ENCODE data around the gene HMOX1. TPM values are rescaled to one million over a fixed set of nuclear protein-coding genes. Genes with fewer than 3 reads are reported as not detected.
A peak's percentile ranks its signal among the peaks of the same experiment; 100 is the strongest.

Gene HMOX1, protein sequence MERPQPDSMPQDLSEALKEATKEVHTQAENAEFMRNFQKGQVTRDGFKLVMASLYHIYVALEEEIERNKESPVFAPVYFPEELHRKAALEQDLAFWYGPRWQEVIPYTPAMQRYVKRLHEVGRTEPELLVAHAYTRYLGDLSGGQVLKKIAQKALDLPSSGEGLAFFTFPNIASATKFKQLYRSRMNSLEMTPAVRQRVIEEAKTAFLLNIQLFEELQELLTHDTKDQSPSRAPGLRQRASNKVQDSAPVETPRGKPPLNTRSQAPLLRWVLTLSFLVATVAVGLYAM
- polyA plus RNA-seq (0.20 TPM in 1 of 2 replicates, not detected in the other), polyA minus RNA-seq (not detected in 2 replicates)

DNA sequence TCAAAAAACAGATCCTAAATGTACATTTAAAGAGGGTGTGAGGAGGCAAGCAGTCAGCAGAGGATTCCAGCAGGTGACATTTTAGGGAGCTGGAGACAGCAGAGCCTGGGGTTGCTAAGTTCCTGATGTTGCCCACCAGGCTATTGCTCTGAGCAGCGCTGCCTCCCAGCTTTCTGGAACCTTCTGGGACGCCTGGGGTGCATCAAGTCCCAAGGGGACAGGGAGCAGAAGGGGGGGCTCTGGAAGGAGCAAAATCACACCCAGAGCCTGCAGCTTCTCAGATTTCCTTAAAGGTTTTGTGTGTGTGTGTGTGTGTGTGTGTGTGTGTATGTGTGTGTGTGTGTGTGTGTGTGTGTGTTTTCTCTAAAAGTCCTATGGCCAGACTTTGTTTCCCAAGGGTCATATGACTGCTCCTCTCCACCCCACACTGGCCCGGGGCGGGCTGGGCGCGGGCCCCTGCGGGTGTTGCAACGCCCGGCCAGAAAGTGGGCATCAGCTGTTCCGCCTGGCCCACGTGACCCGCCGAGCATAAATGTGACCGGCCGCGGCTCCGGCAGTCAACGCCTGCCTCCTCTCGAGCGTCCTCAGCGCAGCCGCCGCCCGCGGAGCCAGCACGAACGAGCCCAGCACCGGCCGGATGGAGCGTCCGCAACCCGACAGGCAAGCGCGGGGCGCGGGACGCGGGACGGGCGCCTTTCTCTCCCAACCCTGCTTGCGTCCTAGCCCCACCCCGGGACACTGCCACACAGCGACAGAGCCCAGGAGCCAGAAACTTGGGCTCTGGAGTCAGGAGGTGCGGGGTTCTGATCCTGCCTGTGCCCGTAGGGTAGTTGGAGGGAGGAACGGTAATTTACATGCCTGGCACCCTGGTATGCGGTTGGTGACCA is at the start of gene HMOX1:
Gene HMOX1, plus strand, starts transcription at position 560 of the 887 bp plus-strand sequence. Its CDS starts 78 bp downstream, at position 638.
- Histone ChIP-seq H4K20me1 (ENCODE audit: insufficient read depth) (no peaks in the 10 kb centered on the region), H3K4me3 (ENCODE audit: low read length) (peak within 1 kb of the TSS; percentile 61), H3K27me3 (ENCODE audit: insufficient read depth, low read depth, low read length) (peaks cover 13% of the 10 kb centered on the region), H2AFZ (ENCODE audit: low read depth, low read length) (no peak within 1 kb of the TSS), H3K9me2 (ENCODE audit: insufficient read depth, low read length) (no peaks in the 10 kb centered on the region), H3K9ac (ENCODE audit: low read length) (no peak within 1 kb of the TSS), H3F3A (ENCODE audit: insufficient read depth, low read length, poor library complexity, severe bottlenecking) (no peaks in the 10 kb centered on the region), H3K4me2 (ENCODE audit: low read length) (no peak within 1 kb of the TSS), H3K9me3 (ENCODE audit: low read length) (no peaks in the 10 kb centered on the region), H3K79me2 (replicated peaks; ENCODE audit: insufficient read depth, low read length) (no peaks in the 10 kb centered on the region), H3K36me3 (ENCODE audit: insufficient read depth, low read length) (no peaks in the 10 kb centered on the region), H3K27ac (ENCODE audit: low read length) (no peak within 1 kb of the TSS)
- TF ChIP-seq POLR2AphosphoS5 (IDR thresholded peaks at IDR 0.05) (no peak), EP300 (conservative IDR thresholded peaks at IDR 0.05; ENCODE audit: poor library complexity, severe bottlenecking) (no peak), RAD21 (conservative IDR thresholded peaks at IDR 0.05) (peak; percentile 32), MXI1 (conservative IDR thresholded peaks at IDR 0.05; ENCODE audit: poor library complexity, severe bottlenecking) (peak; percentile 19), SMC3 (conservative IDR thresholded peaks at IDR 0.05; ENCODE audit: poor library complexity) (peak; percentile 19), EZH2 (IDR thresholded peaks at IDR 0.05; ENCODE audit: borderline replicate concordance, insufficient read depth, low read length, poor library complexity, severe bottlenecking) (no peak), TAF1 (IDR thresholded peaks at IDR 0.05; ENCODE audit: low read depth) (no peak)
- TF ChIP-seq, protein P1, sequence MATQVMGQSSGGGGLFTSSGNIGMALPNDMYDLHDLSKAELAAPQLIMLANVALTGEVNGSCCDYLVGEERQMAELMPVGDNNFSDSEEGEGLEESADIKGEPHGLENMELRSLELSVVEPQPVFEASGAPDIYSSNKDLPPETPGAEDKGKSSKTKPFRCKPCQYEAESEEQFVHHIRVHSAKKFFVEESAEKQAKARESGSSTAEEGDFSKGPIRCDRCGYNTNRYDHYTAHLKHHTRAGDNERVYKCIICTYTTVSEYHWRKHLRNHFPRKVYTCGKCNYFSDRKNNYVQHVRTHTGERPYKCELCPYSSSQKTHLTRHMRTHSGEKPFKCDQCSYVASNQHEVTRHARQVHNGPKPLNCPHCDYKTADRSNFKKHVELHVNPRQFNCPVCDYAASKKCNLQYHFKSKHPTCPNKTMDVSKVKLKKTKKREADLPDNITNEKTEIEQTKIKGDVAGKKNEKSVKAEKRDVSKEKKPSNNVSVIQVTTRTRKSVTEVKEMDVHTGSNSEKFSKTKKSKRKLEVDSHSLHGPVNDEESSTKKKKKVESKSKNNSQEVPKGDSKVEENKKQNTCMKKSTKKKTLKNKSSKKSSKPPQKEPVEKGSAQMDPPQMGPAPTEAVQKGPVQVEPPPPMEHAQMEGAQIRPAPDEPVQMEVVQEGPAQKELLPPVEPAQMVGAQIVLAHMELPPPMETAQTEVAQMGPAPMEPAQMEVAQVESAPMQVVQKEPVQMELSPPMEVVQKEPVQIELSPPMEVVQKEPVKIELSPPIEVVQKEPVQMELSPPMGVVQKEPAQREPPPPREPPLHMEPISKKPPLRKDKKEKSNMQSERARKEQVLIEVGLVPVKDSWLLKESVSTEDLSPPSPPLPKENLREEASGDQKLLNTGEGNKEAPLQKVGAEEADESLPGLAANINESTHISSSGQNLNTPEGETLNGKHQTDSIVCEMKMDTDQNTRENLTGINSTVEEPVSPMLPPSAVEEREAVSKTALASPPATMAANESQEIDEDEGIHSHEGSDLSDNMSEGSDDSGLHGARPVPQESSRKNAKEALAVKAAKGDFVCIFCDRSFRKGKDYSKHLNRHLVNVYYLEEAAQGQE (IDR thresholded peaks at IDR 0.05; ENCODE audit: borderline replicate concordance): no peak
- TF ChIP-seq, protein P2, sequence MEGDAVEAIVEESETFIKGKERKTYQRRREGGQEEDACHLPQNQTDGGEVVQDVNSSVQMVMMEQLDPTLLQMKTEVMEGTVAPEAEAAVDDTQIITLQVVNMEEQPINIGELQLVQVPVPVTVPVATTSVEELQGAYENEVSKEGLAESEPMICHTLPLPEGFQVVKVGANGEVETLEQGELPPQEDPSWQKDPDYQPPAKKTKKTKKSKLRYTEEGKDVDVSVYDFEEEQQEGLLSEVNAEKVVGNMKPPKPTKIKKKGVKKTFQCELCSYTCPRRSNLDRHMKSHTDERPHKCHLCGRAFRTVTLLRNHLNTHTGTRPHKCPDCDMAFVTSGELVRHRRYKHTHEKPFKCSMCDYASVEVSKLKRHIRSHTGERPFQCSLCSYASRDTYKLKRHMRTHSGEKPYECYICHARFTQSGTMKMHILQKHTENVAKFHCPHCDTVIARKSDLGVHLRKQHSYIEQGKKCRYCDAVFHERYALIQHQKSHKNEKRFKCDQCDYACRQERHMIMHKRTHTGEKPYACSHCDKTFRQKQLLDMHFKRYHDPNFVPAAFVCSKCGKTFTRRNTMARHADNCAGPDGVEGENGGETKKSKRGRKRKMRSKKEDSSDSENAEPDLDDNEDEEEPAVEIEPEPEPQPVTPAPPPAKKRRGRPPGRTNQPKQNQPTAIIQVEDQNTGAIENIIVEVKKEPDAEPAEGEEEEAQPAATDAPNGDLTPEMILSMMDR (IDR thresholded peaks at IDR 0.05; ENCODE audit: poor library complexity, severe bottlenecking): peak; percentile 31

DNA sequence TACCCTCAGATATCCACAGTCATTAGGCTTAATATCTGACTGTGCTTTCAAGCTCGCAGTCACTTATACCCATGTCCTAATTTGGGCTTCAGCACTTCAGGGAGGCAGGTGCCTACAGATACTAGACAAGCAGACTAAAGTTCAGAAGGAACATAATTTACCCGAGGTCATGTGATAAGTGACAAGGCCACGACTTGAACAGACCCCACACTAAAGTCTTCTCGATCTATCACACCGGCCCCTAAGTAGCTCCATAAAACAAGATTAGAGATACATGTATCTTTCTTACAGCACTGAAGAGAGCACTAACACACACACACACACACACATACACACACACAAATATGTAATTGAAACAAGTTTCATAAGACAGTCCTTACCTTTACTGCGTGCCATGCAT is 48.6 kb upstream of the HMOX1 start:
- no peak overlapping the region for H3K27ac ChIP-seq (ENCODE audit: low read length)
- TF ChIP-seq TAF1 (IDR thresholded peaks at IDR 0.05; ENCODE audit: low read depth): no peak
- TF ChIP-seq SMC3 (conservative IDR thresholded peaks at IDR 0.05; ENCODE audit: poor library complexity): no peak
- H3K4me2 ChIP-seq (ENCODE audit: low read length): no peak overlapping the region
- no peaks in the 10 kb centered on the region for H3K27me3 ChIP-seq (ENCODE audit: insufficient read depth, low read depth, low read length)
- no peaks in the 10 kb centered on the region for H3F3A ChIP-seq (ENCODE audit: insufficient read depth, low read length, poor library complexity, severe bottlenecking)
- H3K9me3 ChIP-seq (ENCODE audit: low read length): no peaks in the 10 kb centered on the region
- H3K79me2 ChIP-seq (replicated peaks; ENCODE audit: insufficient read depth, low read length): no peaks in the 10 kb centered on the region
- no peak overlapping the region for H3K9ac ChIP-seq (ENCODE audit: low read length)
- no peaks in the 10 kb centered on the region for H3K36me3 ChIP-seq (ENCODE audit: insufficient read depth, low read length)
- no peak overlapping the region for H3K4me3 ChIP-seq (ENCODE audit: low read length)
- H3K9me2 ChIP-seq (ENCODE audit: insufficient read depth, low read length): no peaks in the 10 kb centered on the region
- H2AFZ ChIP-seq (ENCODE audit: low read depth, low read length): no peak overlapping the region
- no peaks in the 10 kb centered on the region for H4K20me1 ChIP-seq (ENCODE audit: insufficient read depth)
